HEK293 (cell line): ENCODE data around the gene FUT6.

Source experiments
- CTCF ChIA-PET: fragments of 350-600 bp; formaldehyde crosslinking; extraction: SDS; loops from one replicate; lab custom pipeline; 2021; ENCODE audit warnings: antibody characterized with exemption; lab: Yijun Ruan, JAX
- POLR2A ChIA-PET: fragments of 300-600 bp; formaldehyde crosslinking; extraction: SDS; loops from one replicate; lab custom pipeline; 2020; ENCODE audit warnings: antibody characterized with exemption, inconsistent platforms; lab: Yijun Ruan, JAX
- H3K27ac ChIP-seq: fragments of 200-500 bp; sonication (Bioruptor generic); 2 replicates; pipeline ENCODE4 v1.5.1; 2014; ENCODE audit warnings: low read depth, low read length, control low read depth, inconsistent platforms; ENCODE audit errors: extremely low read depth
- H3K36me3 ChIP-seq, 2 experiments: fragments of 200-500 bp in 1 of 2; sonication (Bioruptor generic) in 1 of 2; 1 replicate in 1 of 2; 2 replicates in 1 of 2; pipeline ENCODE4 v1.5.1; 2014 to 2017; ENCODE audit warnings: inconsistent platforms in 2 of 2, low read length in 2 of 2; ENCODE audit not compliant: control insufficient read depth in 2 of 2, insufficient read depth in 1 of 2
- H3K4me1 ChIP-seq: fragments of 200-500 bp; sonication (Bioruptor generic); 2 replicates; pipeline ENCODE4 v1.5.1; 2014; ENCODE audit warnings: mild to moderate bottlenecking, low read length, inconsistent platforms; ENCODE audit not compliant: control insufficient read depth, insufficient read depth
- H3K4me3 ChIP-seq: 2 replicates; pipeline ENCODE4 v1.5.1; 2011; ENCODE audit warnings: low read depth, mild to moderate bottlenecking, control low read depth, low read length, moderate library complexity
- H3K9me3 ChIP-seq: fragments of 200-500 bp; sonication (Bioruptor generic); 2 replicates; pipeline ENCODE4 v1.5.1; 2014; ENCODE audit warnings: low read depth, low read length, inconsistent platforms; ENCODE audit not compliant: control insufficient read depth, insufficient read depth
- KLF17 ChIP-seq: fragments of 450-650 bp; formaldehyde crosslinking; IDR thresholded peaks from 2 replicates; pipeline ENCODE4 v1.5.1; 2016; ENCODE audit warnings: missing biosample characterization, missing genetic modification characterization
- PATZ1 ChIP-seq: fragments of 450-650 bp; formaldehyde crosslinking; IDR thresholded peaks from 2 replicates; pipeline ENCODE4 v1.5.1; 2016; ENCODE audit warnings: missing biosample characterization, missing genetic modification characterization
- PRDM2 ChIP-seq: fragments of 450-650 bp; formaldehyde crosslinking; IDR thresholded peaks from 2 replicates; pipeline ENCODE4 v1.5.1; 2016; ENCODE audit warnings: missing biosample characterization, missing genetic modification characterization, borderline replicate concordance
- PRDM6 ChIP-seq: fragments of 450-650 bp; formaldehyde crosslinking; IDR thresholded peaks from 2 replicates; pipeline ENCODE4 v1.5.1; 2017; ENCODE audit warnings: missing biosample characterization, missing genetic modification characterization
- REST ChIP-seq: fragments of 450-650 bp; formaldehyde crosslinking; IDR thresholded peaks from 2 replicates; pipeline ENCODE4 v1.5.1; 2016; ENCODE audit warnings: missing biosample characterization, missing genetic modification characterization
- WT1 ChIP-seq: fragments of 450-650 bp; formaldehyde crosslinking; IDR thresholded peaks from 2 replicates; pipeline ENCODE4 v1.5.1; 2016; ENCODE audit warnings: missing biosample characterization, missing genetic modification characterization
- ZNF26 ChIP-seq: fragments of 450-650 bp; formaldehyde crosslinking; IDR thresholded peaks from 2 replicates; pipeline ENCODE4 v1.5.1; 2016; ENCODE audit warnings: missing biosample characterization, missing genetic modification characterization
- ZNF366 ChIP-seq: fragments of 450-650 bp; formaldehyde crosslinking; conservative IDR thresholded peaks from 2 replicates; pipeline ENCODE4 v1.5.1; 2016; ENCODE audit warnings: missing biosample characterization, missing genetic modification characterization
- ZNF488 ChIP-seq: fragments of 450-650 bp; formaldehyde crosslinking; IDR thresholded peaks from 2 replicates; pipeline ENCODE4 v1.5.1; 2016; ENCODE audit warnings: missing biosample characterization, missing genetic modification characterization
- ZNF514 ChIP-seq: fragments of 450-650 bp; formaldehyde crosslinking; IDR thresholded peaks from 2 replicates; pipeline ENCODE4 v1.5.1; 2016; ENCODE audit warnings: missing biosample characterization, missing genetic modification characterization
- ZNF571 ChIP-seq: fragments of 450-650 bp; formaldehyde crosslinking; IDR thresholded peaks from 2 replicates; pipeline ENCODE4 v1.5.0; 2017; ENCODE audit warnings: missing biosample characterization, missing genetic modification characterization
- ZNF701 ChIP-seq: fragments of 450-650 bp; formaldehyde crosslinking; IDR thresholded peaks from 2 replicates; pipeline ENCODE4 v1.5.1; 2016; ENCODE audit warnings: missing biosample characterization, missing genetic modification characterization
- ZSCAN5A ChIP-seq: fragments of 450-650 bp; formaldehyde crosslinking; IDR thresholded peaks from 2 replicates; pipeline ENCODE4 v1.5.1; 2016; ENCODE audit warnings: missing biosample characterization, missing genetic modification characterization

Gene FUT6

GRCh38 chr19:5837761-5838352 lies 1.6 kb downstream of the FUT6 start:
- Histone ChIP-seq H3K4me1 (no peaks in the 10 kb centered on the region), H3K4me3 (no peak overlapping the region), H3K36me3 (no peaks in the 10 kb centered on the region), H3K27ac (no peak overlapping the region), H3K9me3 (no peaks in the 10 kb centered on the region)
- CTCF ChIA-PET, result interaction anchor here (0.7 to 1.3 kb wide), 2 partner anchors 34 to 129 kb away, joined by 3 to 5 read pairs; no protein-coding TSS in a partner anchor
- POLR2A ChIA-PET, result no interaction called here
- TF ChIP-seq ZNF488 (tag by site-specific recombination) (no peak), PATZ1 (tag by site-specific recombination) (no peak), WT1 (tag by site-specific recombination) (no peak), ZNF571 (no peak), ZNF701 (tag by site-specific recombination) (no peak), ZSCAN5A (no peak), ZNF26 (no peak), PRDM2 (tag by site-specific recombination) (no peak), PRDM6 (no peak), ZNF514 (tag by site-specific recombination) (no peak), ZNF366 (tag by site-specific recombination) (no peak), KLF17 (tag by site-specific recombination) (no peak), REST (tag by site-specific recombination) (no peak)
